Urothelium cell line (cell line): Measurements from ENCODE around the gene FLVCR2.
A peak's percentile ranks its signal among the peaks of the same experiment; 100 is the strongest.

Experiments used
- DNase-seq: peaks from one replicate; pipeline ENCODE4 v3.0.0; 2011; ENCODE audit warnings: low spot score, mixed read lengths
- FAIRE-seq: peaks from 2 replicates; lab custom pipeline; 2011; peaks lifted over from hg19 to GRCh38; lab: Jason Lieb, UNC

FLVCR2 gene

GRCh38 chr14:75626863-75627262 lies 48.4 kb downstream of the FLVCR2 start:
- FAIRE-seq (no peak), DNase-seq (no peak)

GRCh38 chr14:75627406-75627805 lies 49.0 kb downstream of the FLVCR2 start:
- DNase-seq (no peak), FAIRE-seq (no peak)

GRCh38 chr14:75628816-75629215 lies 50.4 kb downstream of the FLVCR2 start:
- DNase-seq = no peak
- no peak for FAIRE-seq

- FAIRE-seq (no peak), DNase-seq (no peak)
Measured at GRCh38 chr14:75630695-75631452, 52.5 kb downstream of the FLVCR2 start.

GRCh38 chr14:75631453-75631831 lies 53.0 kb downstream of the FLVCR2 start:
- FAIRE-seq = no peak
- no peak for DNase-seq

- DNase-seq (no peak), FAIRE-seq (no peak)
Measured at GRCh38 chr14:75634848-75635247, 56.4 kb downstream of the FLVCR2 start.

- FAIRE-seq (no peak), DNase-seq (no peak)
Measured at GRCh38 chr14:75636100-75636692, 57.8 kb downstream of the FLVCR2 start.

GRCh38 chr14:75640876-75641275 lies 62.5 kb downstream of the FLVCR2 start:
- DNase-seq (no peak), FAIRE-seq (no peak)

GRCh38 chr14:75643985-75644384 lies 65.6 kb downstream of the FLVCR2 start:
- FAIRE-seq (no peak), DNase-seq (no peak)

GRCh38 chr14:75645056-75645455 lies 66.6 kb downstream of the FLVCR2 start:
- no peak for DNase-seq
- FAIRE-seq = no peak

GRCh38 chr14:75646762-75647161 lies 68.3 kb downstream of the FLVCR2 start:
- FAIRE-seq (no peak), DNase-seq (no peak)

- no peak for DNase-seq
Measured at GRCh38 chr14:75647640-75648039, 69.2 kb downstream of the FLVCR2 start.

GRCh38 chr14:75648066-75648838 lies 69.8 kb downstream of the FLVCR2 start:
- FAIRE-seq (peak; percentile 62), DNase-seq (peak; percentile 90)

More at GRCh38 chr14:75647640-75648039, 69.2 kb downstream of the FLVCR2 start:
- no peak for FAIRE-seq

- DNase-seq (no peak), FAIRE-seq (no peak)
Measured at GRCh38 chr14:75649337-75649736, 70.9 kb downstream of the FLVCR2 start.

GRCh38 chr14:75649773-75650172 lies 71.4 kb downstream of the FLVCR2 start:
- DNase-seq = no peak
- no peak for FAIRE-seq

GRCh38 chr14:75650253-75651058 lies 72.0 kb downstream of the FLVCR2 start:
- DNase-seq (no peak), FAIRE-seq (no peak)

- DNase-seq = no peak
- no peak for FAIRE-seq
Measured at GRCh38 chr14:75653563-75653962, 75.1 kb downstream of the FLVCR2 start.

GRCh38 chr14:75654127-75654732 lies 75.8 kb downstream of the FLVCR2 start:
- FAIRE-seq = peak; percentile 46

GRCh38 chr14:75655235-75655634 lies 76.8 kb downstream of the FLVCR2 start:
- FAIRE-seq (no peak), DNase-seq (no peak)

More at GRCh38 chr14:75654127-75654732, 75.8 kb downstream of the FLVCR2 start:
- peak; percentile 87 for DNase-seq

GRCh38 chr14:75657331-75657730 lies 78.9 kb downstream of the FLVCR2 start:
- no peak for DNase-seq
- no peak for FAIRE-seq
